Activated B cell treated with CpG ODN at 0.5 μM for 24 hours (primary cell): ENCODE measurements around the gene PPP1R37. TPM values are rescaled to one million over a fixed set of nuclear protein-coding genes. Genes with fewer than 3 reads are reported as not detected.

ENCODE experiments used
- ATAC-seq: fragments of 200-7000 bp; cut with Tn5 transposase; one replicate; pipeline ENCODE4 v1.10.0; 2021; ENCODE audit warnings: low read depth, mild to moderate bottlenecking, moderate library complexity
- CTCF ChIA-PET: fragments of 350-600 bp; sonication (Branson Sonifier 250); formaldehyde crosslinking; loops from one replicate; lab custom pipeline; 2021; ENCODE audit warnings: antibody characterized with exemption; lab: Charles Lee
- POLR2A ChIA-PET: fragments of 350-600 bp; sonication (Branson Sonifier 250); formaldehyde crosslinking; loops from one replicate; lab custom pipeline; 2021; ENCODE audit warnings: antibody characterized with exemption; lab: Charles Lee
- DNase-seq: peaks from one replicate; pipeline ENCODE4 v3.0.0; 2022
- H3K27ac Mint-ChIP-seq: one replicate; pipeline ENCODE4 v1.8.0; 2020; ENCODE audit warnings: mixed read lengths
- H3K27me3 Mint-ChIP-seq: one replicate; pipeline ENCODE4 v1.8.0; 2021; ENCODE audit warnings: mixed read lengths
- H3K36me3 Mint-ChIP-seq: one replicate; pipeline ENCODE4 v1.8.0; 2021; ENCODE audit warnings: low read depth, mixed read lengths
- H3K4me1 Mint-ChIP-seq: one replicate; pipeline ENCODE4 v1.8.0; 2021; ENCODE audit warnings: mixed read lengths
- H3K4me3 Mint-ChIP-seq: one replicate; pipeline ENCODE4 v1.8.0; 2020; ENCODE audit warnings: mild to moderate bottlenecking, mixed read lengths
- H3K9me3 Mint-ChIP-seq: one replicate; pipeline ENCODE4 v1.8.0; 2020; ENCODE audit warnings: mixed read lengths
- CTCF ChIP-seq: fragments of 200-600 bp; IDR thresholded peaks from one replicate; pipeline ENCODE4 v1.8.0; 2022; ENCODE audit warnings: antibody characterized with exemption, mild to moderate bottlenecking
- intact Hi-C: fragments of 100-400 bp; cut with micrococcal nuclease; formaldehyde crosslinking; loops from one replicate; pipeline ENCODE4 v1.15.1; 2024
- total RNA-seq: library from RNA; stranded (reverse); gene quantifications from 2 replicates; pipeline ENCODE4 v1.2.3, GENCODE V29; 2022

The PPP1R37 gene
- total RNA-seq, 1 donor from 2014 or later, result 27.2 TPM

- TF ChIP-seq CTCF, result no peak
- Mint-ChIP-seq H3K4me3 (peak overlapping the region; percentile 79), H3K4me1 (peaks cover 15% of the 10 kb centered on the region), H3K36me3 (no peaks in the 10 kb centered on the region), H3K9me3 (no peaks in the 10 kb centered on the region), H3K27ac (peak overlapping the region; percentile 12), H3K27me3 (peaks cover 33% of the 10 kb centered on the region)
- CTCF ChIA-PET, result interaction anchor here (1.1 to 2.9 kb wide), 3 partner anchors 9 to 61 kb away, joined by 3 to 8 read pairs (median 4); no protein-coding TSS in a partner anchor
- ATAC-seq (peak; percentile 58), DNase-seq (peak; percentile 36)
- POLR2A ChIA-PET, result interaction anchor here (0.5 to 2.5 kb wide), 7 partner anchors 12 to 151 kb away, joined by 3 to 18 read pairs (median 5); partner anchors contain the start of genes BLOC1S3, RELB and TRAPPC6A
- intact Hi-C loops, result no loop called here
Measured at GRCh38 chr19:45152504-45153338, 59.7 kb downstream of the PPP1R37 start.

GRCh38 chr19:45153339-45154063 lies 60.5 kb downstream of the PPP1R37 start:
- intact Hi-C loops, result no loop called here
- peaks cover 15% of the 10 kb centered on the region for H3K4me1 Mint-ChIP-seq
- peak overlapping the region; percentile 79 for H3K4me3 Mint-ChIP-seq
- ChIA-PET CTCF (interaction anchor here (1.3 to 2.9 kb wide), 2 partner anchors 28 to 62 kb away, joined by 4 to 8 read pairs; no protein-coding TSS in a partner anchor), POLR2A (interaction anchor here (1.1 to 2.5 kb wide), 4 partner anchors 11 to 152 kb away, joined by 3 to 18 read pairs (median 5); partner anchors contain the start of genes BLOC1S3, RELB and TRAPPC6A)
- DNase-seq (peak; percentile 31), ATAC-seq (peak; percentile 29)
- no peak for TF ChIP-seq CTCF
- H3K9me3 Mint-ChIP-seq, result no peaks in the 10 kb centered on the region
- H3K27me3 Mint-ChIP-seq, result peaks cover 40% of the 10 kb centered on the region
- no peaks in the 10 kb centered on the region for H3K36me3 Mint-ChIP-seq
- H3K27ac Mint-ChIP-seq, result no peak overlapping the region

- Mint-ChIP-seq H3K36me3 (no peaks in the 10 kb centered on the region), H3K9me3 (no peaks in the 10 kb centered on the region), H3K27ac (no peak overlapping the region), H3K27me3 (peaks cover 45% of the 10 kb centered on the region), H3K4me1 (peaks cover 15% of the 10 kb centered on the region), H3K4me3 (peak overlapping the region; percentile 68)
- POLR2A ChIA-PET, result interaction anchor here (2.5 kb wide), 1 partner anchor 24 kb away, joined by 18 read pairs; the partner anchor contains the start of genes BLOC1S3 and TRAPPC6A
- ATAC-seq (no peak), DNase-seq (no peak)
- TF ChIP-seq CTCF, result no peak
- CTCF ChIA-PET, result interaction anchor here (2.9 kb wide), 1 partner anchor 62 kb away, joined by 8 read pairs; no protein-coding TSS in a partner anchor
- intact Hi-C loops, result no loop called here
Measured at GRCh38 chr19:45154064-45154827, 61.3 kb downstream of the PPP1R37 start.

- H3K27ac Mint-ChIP-seq, result no peak overlapping the region
- POLR2A ChIA-PET, result no interaction called here
- peaks cover 54% of the 10 kb centered on the region for H3K27me3 Mint-ChIP-seq
- H3K4me3 Mint-ChIP-seq, result no peak overlapping the region
- H3K4me1 Mint-ChIP-seq, result peaks cover 15% of the 10 kb centered on the region
- ATAC-seq (no peak), DNase-seq (no peak)
- intact Hi-C loops, result no loop called here
- no peaks in the 10 kb centered on the region for H3K36me3 Mint-ChIP-seq
- no peak for TF ChIP-seq CTCF
- H3K9me3 Mint-ChIP-seq, result no peaks in the 10 kb centered on the region
- CTCF ChIA-PET, result no interaction called here
Measured at GRCh38 chr19:45156011-45156630, 63.1 kb downstream of the PPP1R37 start.
